Progenitor cell of endocrine pancreas (in vitro differentiated cells): ENCODE data around the gene DDX42. TPM values are rescaled to one million over a fixed set of nuclear protein-coding genes. Genes with fewer than 3 reads are reported as not detected.

Experiments used
- DNase-seq: peaks from one replicate; pipeline ENCODE4 v3.0.0; 2021; ENCODE audit warnings: low spot score; ENCODE audit not compliant: unreplicated experiment
- H3K27ac Mint-ChIP-seq: 2 replicates; pipeline ENCODE4 v1.8.0; 2021; ENCODE audit warnings: mild to moderate bottlenecking, moderate library complexity, mixed read lengths
- H3K27me3 Mint-ChIP-seq: 2 replicates; pipeline ENCODE4 v1.8.0; 2021; ENCODE audit warnings: mixed read lengths
- H3K36me3 Mint-ChIP-seq: 2 replicates; pipeline ENCODE4 v1.8.0; 2022; ENCODE audit warnings: mixed read lengths; ENCODE audit not compliant: insufficient read depth
- H3K4me1 Mint-ChIP-seq: 2 replicates; pipeline ENCODE4 v1.8.0; 2021; ENCODE audit warnings: low read depth, mixed read lengths
- H3K4me3 Mint-ChIP-seq: 2 replicates; pipeline ENCODE4 v1.8.0; 2021; ENCODE audit warnings: low read depth, mild to moderate bottlenecking, moderate library complexity, mixed read lengths
- H3K9me3 Mint-ChIP-seq: 2 replicates; pipeline ENCODE4 v1.8.0; 2021; ENCODE audit warnings: low read depth, mixed read lengths
- CTCF ChIP-seq: fragments of 200-600 bp; sonication (generic); IDR thresholded peaks from one replicate; pipeline ENCODE4 v1.5.0; 2021; ENCODE audit warnings: antibody characterized with exemption, mild to moderate bottlenecking; ENCODE audit not compliant: unreplicated experiment
- total RNA-seq: library from RNA; stranded (reverse); gene quantifications from 2 replicates; pipeline ENCODE4 v1.2.1, GENCODE V29; 2021

The DDX42 gene
- total RNA-seq, 1 donor from 2014 or later: 189 TPM

- no peak for DNase-seq
- peaks cover 19% of the 10 kb centered on the region for H3K36me3 Mint-ChIP-seq
Measured at GRCh38 chr17:63751806-63752205, 22.2 kb upstream of the DDX42 start.

DNA sequence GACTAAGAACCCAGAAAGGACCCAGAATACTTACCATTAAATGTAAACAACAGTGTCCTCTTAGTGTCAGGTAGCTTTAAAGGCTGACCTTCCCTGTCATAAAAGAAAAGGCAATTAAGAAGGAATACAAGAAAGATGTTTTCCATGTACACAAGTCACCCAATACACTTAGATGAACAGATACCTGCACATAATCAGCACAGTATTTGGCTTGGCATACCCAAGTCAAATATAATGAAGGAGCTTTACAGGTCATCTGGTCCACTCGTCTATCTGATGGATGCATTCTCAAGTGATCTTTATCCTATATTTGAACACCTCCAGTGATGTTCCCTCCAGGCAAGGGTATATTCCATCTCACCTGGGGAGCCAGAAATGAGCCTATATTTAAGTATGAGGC is 21.3 kb upstream of the DDX42 start:
- H3K36me3 Mint-ChIP-seq: peaks cover 17% of the 10 kb centered on the region
- TF ChIP-seq CTCF: no peak
- DNase-seq: no peak
- peaks cover 8% of the 10 kb centered on the region for H3K4me1 Mint-ChIP-seq
- no peaks in the 10 kb centered on the region for H3K9me3 Mint-ChIP-seq
- no peaks in the 10 kb centered on the region for H3K27me3 Mint-ChIP-seq
- H3K27ac Mint-ChIP-seq: no peak overlapping the region
- no peak overlapping the region for H3K4me3 Mint-ChIP-seq

More at GRCh38 chr17:63751806-63752205, 22.2 kb upstream of the DDX42 start:
- TF ChIP-seq CTCF: no peak
- Mint-ChIP-seq H3K27me3 (no peaks in the 10 kb centered on the region), H3K9me3 (no peaks in the 10 kb centered on the region), H3K4me3 (no peak overlapping the region), H3K27ac (peak overlapping the region; percentile 7), H3K4me1 (peaks cover 8% of the 10 kb centered on the region)

DNA sequence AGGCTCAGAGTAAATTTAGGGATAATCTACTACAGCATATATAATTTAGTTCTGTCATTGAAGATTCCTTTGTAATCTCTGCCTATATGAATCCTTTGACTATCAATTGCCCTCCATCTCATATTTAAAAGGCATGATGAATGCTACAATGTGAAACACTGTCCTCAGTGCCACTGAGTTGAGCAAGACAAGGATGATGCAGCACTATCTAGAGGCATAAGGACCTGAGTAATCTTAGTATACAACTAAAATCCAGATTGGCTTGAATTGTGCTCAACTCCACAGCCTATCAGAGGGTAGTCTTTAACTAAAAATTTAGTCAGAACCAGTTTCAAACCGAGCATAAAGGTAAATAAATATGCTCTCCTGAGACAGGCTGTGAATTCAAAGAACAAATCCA is 20.8 kb upstream of the DDX42 start:
- Mint-ChIP-seq H3K4me3 (no peak overlapping the region), H3K9me3 (no peaks in the 10 kb centered on the region), H3K36me3 (peaks cover 20% of the 10 kb centered on the region), H3K27me3 (no peaks in the 10 kb centered on the region), H3K4me1 (peaks cover 8% of the 10 kb centered on the region), H3K27ac (no peak overlapping the region)
- TF ChIP-seq CTCF: no peak
- no peak for DNase-seq

- H3K4me1 Mint-ChIP-seq: peaks cover 8% of the 10 kb centered on the region
- H3K36me3 Mint-ChIP-seq: peaks cover 19% of the 10 kb centered on the region
- H3K27ac Mint-ChIP-seq: no peak overlapping the region
- DNase-seq: no peak
- no peak overlapping the region for H3K4me3 Mint-ChIP-seq
- H3K9me3 Mint-ChIP-seq: no peaks in the 10 kb centered on the region
- no peaks in the 10 kb centered on the region for H3K27me3 Mint-ChIP-seq
- TF ChIP-seq CTCF: no peak
Measured at GRCh38 chr17:63754046-63754445, 19.9 kb upstream of the DDX42 start.

- no peak overlapping the region for H3K4me3 Mint-ChIP-seq
- H3K36me3 Mint-ChIP-seq: peaks cover 29% of the 10 kb centered on the region
- H3K4me1 Mint-ChIP-seq: peaks cover 6% of the 10 kb centered on the region
- DNase-seq: no peak
- H3K27ac Mint-ChIP-seq: no peak overlapping the region
- TF ChIP-seq CTCF: no peak
- no peaks in the 10 kb centered on the region for H3K9me3 Mint-ChIP-seq
- H3K27me3 Mint-ChIP-seq: no peaks in the 10 kb centered on the region
Measured at GRCh38 chr17:63758428-63758827, 15.5 kb upstream of the DDX42 start.
